Anterior cingulate cortex (tissue), 58 donors: ENCODE measurements around the gene PLXND1.
"Not testable (repeated sequence)": the region's sequence is repeated elsewhere in the genome, so short reads cannot be mapped to it uniquely, and the experiment has no call there.

Source experiments
- DNase-seq, 58 donors: peaks; one replicate each; lab custom pipeline; 2025; lab: John Stamatoyannopoulos, UW

The PLXND1 gene

GRCh38 chr3:129556358-129556695 is 50.1 kb downstream of the PLXND1 start:
- DNase-seq = no peak

GRCh38 chr3:129555616-129556357 is 50.7 kb downstream of the PLXND1 start:
- no peak for DNase-seq

GRCh38 chr3:129555153-129555550 is 51.3 kb downstream of the PLXND1 start:
- peak in 1 of 58 donors; percentile 29 for DNase-seq

GRCh38 chr3:129554356-129555152 is 51.9 kb downstream of the PLXND1 start:
- DNase-seq = no peak

- DNase-seq = no peak
Observed at GRCh38 chr3:129553719-129554118, 52.8 kb downstream of the PLXND1 start.

- DNase-seq = no peak
Observed at GRCh38 chr3:129553171-129553570, 53.3 kb downstream of the PLXND1 start.

GRCh38 chr3:129552287-129553050 is 54.0 kb downstream of the PLXND1 start:
- peak in 22 of 58 donors; percentile 7 to 39 (median 19) for DNase-seq

- DNase-seq = no peak
Observed at GRCh38 chr3:129549805-129550204, 56.7 kb downstream of the PLXND1 start.

GRCh38 chr3:129549006-129549800 is 57.3 kb downstream of the PLXND1 start:
- DNase-seq = no peak

- DNase-seq = no peak
Observed at GRCh38 chr3:129548104-129548965, 58.1 kb downstream of the PLXND1 start.

GRCh38 chr3:129547241-129547640 is 59.2 kb downstream of the PLXND1 start:
- no peak for DNase-seq

GRCh38 chr3:129545951-129546350 is 60.5 kb downstream of the PLXND1 start:
- DNase-seq = not testable (repeated sequence)

- no peak for DNase-seq
Observed at GRCh38 chr3:129543999-129544398, 62.5 kb downstream of the PLXND1 start.

GRCh38 chr3:129543156-129543790 is 63.2 kb downstream of the PLXND1 start, which contains the start of gene H1-8:
H1-8 (plus strand) TSS chr3:129543175; CDS start chr3:129543219, 44 bp downstream.
- DNase-seq = no peak

GRCh38 chr3:129542747-129543146 is 63.7 kb downstream of the PLXND1 start:
- no peak for DNase-seq

- DNase-seq = no peak
Observed at GRCh38 chr3:129540776-129541516, 65.5 kb downstream of the PLXND1 start.

- peak in 9 of 58 donors; percentile 3 to 47 (median 16) for DNase-seq
Observed at GRCh38 chr3:129539206-129539605, 67.3 kb downstream of the PLXND1 start.

- peak in 9 of 58 donors; percentile 14 to 46 (median 22) for DNase-seq
Observed at GRCh38 chr3:129536804-129537203, 69.7 kb downstream of the PLXND1 start.
